HG02763 (cell line): ENCODE results near the gene SGMS1.

Experiments used
- ATAC-seq: cut with Tn5 transposase; IDR thresholded peaks from one replicate; pipeline ENCODE4 v1.9.1; 2021; ENCODE audit warnings: mild to moderate bottlenecking, moderate library complexity; ENCODE audit not compliant: unreplicated experiment

The SGMS1 gene

DNA sequence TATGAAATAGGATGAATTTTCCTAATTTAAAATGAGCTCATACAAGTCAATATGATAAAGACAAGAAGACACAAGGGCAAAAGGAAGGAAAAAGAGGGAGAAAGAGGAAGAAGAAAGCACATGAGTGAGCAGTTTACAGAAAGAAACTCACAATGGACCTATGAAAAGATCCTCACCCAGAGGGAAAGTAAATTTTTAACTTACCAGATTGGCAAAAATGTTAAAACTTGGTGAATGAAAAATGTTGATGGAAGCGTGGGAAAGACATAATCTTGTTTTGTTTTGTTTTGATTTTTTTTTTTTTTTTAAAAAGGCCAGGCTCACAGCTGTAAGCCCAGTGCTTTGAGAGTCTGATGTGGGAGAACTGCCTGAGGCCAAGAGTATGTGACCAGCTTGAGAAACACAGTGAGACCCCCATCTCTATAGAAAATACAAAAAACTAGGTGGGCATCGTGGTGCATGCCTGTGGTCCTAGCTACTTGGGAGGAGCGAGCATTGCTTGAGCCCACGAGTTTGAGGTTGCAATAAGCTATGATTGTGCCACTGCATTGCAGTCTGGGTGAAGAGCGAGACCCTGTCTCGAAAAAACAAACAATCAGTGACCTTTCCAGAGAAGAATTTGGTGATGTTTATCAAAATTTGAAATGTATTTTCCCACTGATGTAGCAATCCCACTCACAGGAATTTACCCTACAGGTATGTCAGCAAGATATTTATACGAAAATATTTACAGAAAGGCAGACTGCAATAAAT, 219.6 kb downstream of the SGMS1 start:
- ATAC-seq, result no peak

DNA sequence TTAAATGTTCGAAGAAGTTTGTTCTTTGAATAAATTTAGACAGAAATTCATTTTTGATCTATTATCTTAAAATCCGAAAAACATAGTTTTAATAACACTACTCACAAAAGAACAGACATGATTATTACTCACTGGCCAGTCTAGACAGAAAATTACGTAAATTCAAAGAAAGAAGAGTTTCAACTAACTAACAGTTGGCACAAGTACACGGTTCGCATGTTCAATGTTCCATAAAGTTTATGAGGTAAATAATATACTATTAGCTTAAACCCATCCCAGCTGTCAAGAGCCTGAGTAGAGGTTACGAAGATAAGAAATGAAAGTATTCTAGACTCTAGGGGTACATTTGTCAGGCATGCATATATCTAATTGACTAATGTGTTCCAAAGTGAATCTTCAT, 220.7 kb downstream of the SGMS1 start:
- no peak for ATAC-seq

DNA sequence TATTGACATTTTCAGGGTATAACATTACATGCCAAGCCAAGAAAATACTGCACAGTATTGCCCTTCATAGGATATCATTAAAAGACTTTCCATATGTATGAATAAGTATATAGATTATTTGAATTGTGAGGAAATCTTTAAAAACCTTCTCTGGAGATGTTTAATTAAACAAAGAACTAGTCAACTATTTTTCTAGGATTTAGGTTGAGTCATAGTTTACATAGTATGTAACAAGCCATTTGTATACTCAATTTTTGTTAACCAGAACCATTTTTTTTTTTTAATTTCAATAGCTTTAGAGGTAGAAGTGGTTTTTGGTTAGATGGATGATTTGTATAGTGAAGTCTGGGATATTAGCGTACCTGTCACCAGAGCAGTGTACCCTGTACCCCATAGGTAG, 221.3 kb downstream of the SGMS1 start:
- ATAC-seq, result no peak

DNA sequence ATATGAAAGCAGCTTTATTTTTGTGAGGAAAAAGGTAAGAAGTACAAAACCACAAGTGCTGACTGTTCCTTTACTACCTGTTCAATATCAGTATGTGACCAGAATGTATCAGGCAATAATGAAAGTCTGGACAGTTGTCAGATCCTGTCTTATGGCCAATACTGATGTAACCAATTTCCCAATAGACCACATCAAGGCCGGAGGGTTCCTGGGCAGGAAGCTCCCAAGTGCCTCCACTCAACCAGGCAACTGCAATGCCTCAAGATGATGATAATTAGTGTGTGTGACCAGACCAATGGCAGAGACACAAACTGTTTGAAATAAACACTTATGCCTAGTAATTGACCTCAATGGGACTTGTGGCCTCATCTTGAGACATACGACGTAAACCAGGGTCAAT, 223.1 kb downstream of the SGMS1 start:
- ATAC-seq, result no peak

- no peak for ATAC-seq
These were observed 224.9 kb downstream of the SGMS1 start for GRCh38 chr10:50398823-50399222.

DNA sequence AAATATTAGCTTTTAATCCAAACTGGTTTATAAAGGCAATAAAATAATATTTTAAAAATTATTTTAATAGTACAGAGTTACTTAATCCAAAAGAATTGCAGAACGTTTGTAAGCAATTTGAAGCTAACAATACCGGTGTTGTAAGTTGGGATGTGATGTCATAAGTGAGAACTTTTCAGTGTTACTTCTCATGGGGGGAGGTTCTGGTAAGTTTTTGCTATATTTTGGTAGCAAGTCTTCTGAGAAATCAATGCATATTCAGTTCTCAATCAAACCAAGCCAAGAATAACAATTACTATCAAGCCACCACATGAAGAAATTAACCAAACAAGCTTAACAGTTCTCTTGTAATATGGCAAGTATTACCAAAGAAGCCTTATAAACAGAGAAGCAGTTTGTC, 225.4 kb downstream of the SGMS1 start:
- ATAC-seq, result no peak

DNA sequence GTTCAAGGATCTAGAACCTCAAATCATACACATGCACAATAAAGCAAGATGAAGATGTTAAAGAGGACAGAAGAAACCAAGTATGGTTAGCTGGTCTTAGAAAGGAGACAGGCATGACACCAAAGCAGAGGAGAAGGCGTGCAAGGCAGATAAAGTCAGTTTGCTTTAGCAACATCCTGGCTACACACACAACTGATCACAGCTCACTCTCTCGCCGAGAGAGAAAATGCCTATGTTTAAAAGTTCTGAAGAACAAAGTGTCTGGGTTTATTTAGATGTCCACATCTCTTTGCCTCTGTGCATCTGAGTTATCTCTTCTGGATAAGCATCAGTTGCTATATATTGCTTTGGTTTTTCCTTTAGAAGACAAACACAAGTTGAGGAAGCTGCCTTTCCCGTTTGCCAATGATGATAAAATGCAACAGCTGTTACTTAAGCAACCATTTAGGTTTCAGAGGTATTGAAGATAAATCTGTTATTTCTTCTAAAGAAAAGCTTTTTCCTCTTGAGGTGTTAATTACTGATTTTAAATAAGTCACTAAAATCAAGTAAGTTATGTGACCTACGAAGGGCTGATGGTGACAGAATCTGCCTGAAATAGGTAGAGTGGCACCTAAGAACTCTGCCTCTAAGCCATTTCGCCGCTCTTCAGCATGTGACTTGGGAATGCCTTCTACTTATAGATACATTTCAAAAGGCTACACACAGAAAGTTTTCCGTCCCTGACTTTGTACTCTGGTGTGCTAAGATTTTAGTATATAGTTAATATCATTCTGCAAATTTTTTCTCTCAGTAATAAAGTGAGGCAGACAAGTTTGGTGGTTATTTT, 226.2 kb downstream of the SGMS1 start:
- peak; percentile 34 for ATAC-seq

- ATAC-seq, result peak; percentile 65
These were observed 227.1 kb downstream of the SGMS1 start for GRCh38 chr10:50396491-50397311.

- ATAC-seq, result no peak
These were observed 227.9 kb downstream of the SGMS1 start for GRCh38 chr10:50395851-50396250.

- ATAC-seq, result no peak
These were observed 228.5 kb downstream of the SGMS1 start for GRCh38 chr10:50395271-50395670.

DNA sequence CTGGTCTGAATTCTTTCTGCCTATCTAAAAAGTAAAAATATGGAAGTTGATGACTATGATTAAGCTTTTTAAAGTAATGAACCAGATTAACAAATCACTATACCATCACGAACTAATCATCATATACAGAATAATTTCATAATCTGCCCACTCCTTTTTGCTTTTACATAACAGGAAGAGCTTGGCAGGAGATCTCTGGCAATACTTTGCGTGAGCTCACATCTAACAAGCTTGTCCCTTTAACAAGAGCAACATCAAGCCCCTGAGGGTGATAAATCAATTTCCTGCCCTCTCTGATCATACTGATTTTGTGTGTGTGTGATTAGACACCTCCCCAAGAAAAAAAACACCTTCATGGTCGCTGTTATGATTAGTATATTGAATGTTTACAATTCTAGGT, 228.9 kb downstream of the SGMS1 start:
- ATAC-seq, result no peak

GRCh38 chr10:50393784-50394467, 229.8 kb downstream of the SGMS1 start:
- no peak for ATAC-seq

- no peak for ATAC-seq
These were observed 230.6 kb downstream of the SGMS1 start for GRCh38 chr10:50392966-50393718.

DNA sequence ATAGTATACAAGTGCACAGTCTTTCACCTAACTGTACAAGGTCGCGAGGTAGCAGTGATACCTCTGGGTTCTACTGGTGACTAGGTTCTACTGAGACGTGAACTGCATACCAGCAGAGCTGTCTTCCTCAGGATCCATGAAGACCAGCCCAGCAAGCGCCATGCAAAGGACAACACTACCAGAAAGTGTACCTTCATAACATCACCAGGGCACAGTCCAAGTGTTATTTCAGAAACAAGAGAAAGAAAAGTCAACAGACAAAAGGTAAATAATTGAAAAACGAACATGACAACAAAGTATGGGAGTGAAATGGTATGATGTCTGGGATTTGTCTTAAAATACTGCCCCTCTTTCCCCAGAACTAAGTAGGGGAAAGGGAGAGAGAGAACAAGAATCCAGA, 231.3 kb downstream of the SGMS1 start:
- ATAC-seq, result no peak

GRCh38 chr10:50390302-50390701, 233.5 kb downstream of the SGMS1 start:
- no peak for ATAC-seq

DNA sequence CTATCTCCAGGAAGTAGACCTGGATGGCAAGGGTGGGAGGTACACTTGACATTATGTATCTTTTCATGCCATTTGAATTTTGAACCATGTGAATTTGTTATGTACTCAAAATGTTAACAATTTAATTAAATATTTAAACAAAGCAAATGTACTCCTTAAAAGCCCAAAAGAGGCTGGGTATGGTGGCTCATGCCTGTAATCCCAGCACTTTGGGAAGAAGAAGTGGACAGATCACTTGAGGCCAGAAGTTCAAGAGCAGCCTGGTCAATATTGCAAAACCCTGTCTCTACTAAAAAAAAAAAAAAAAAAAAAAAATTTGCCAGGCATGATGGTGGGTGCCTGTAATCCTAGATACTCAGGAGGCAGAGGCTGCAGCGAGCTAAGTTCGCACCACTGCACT, 235.6 kb downstream of the SGMS1 start:
- no peak for ATAC-seq

- ATAC-seq, result peak; percentile 63
These were observed 236.1 kb downstream of the SGMS1 start for GRCh38 chr10:50387732-50388073.

DNA sequence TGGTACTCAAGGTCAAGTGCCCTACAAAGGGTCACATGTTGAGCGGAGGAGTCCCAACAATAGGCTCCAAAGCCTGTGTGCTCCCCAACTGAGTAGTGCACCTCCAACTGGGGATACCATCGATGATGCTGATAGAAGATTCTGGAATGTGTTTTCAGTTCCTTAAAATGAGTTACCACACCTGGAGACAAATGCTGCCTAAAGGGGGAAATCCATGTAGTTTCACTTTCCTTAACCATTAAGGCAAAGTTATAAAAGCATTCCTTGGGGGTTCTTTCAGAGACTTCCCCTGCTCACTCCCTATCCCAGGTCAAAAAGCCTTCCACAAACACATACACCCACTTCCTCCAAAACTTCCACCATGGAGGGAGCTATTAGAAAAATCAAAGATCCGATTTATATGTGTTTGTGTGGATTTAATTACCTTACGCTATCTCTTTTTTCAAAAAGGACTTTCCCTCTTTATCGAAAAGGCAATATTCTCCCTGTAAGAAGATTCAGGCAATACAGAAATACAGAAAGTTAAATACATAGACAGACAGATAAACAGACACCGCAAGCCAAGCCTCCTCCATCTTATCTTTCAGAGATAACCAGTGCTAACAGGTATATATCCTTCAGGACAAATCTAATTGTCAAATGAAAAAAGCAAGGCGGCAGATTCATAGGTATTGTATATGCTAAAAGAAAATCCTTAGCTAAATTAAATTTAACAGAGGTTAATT, 236.6 kb downstream of the SGMS1 start:
- no peak for ATAC-seq

- no peak for ATAC-seq
These were observed 238.1 kb downstream of the SGMS1 start for GRCh38 chr10:50385624-50386023.

GRCh38 chr10:50384898-50385297, 238.9 kb downstream of the SGMS1 start:
- no peak for ATAC-seq
